NCI-H1436 (cell line): Measurements from ENCODE around the gene CDX2.

Experiments used
- DNase-seq: peaks from one replicate; lab custom pipeline; 2025; lab: John Stamatoyannopoulos, UW

The CDX2 gene

DNA sequence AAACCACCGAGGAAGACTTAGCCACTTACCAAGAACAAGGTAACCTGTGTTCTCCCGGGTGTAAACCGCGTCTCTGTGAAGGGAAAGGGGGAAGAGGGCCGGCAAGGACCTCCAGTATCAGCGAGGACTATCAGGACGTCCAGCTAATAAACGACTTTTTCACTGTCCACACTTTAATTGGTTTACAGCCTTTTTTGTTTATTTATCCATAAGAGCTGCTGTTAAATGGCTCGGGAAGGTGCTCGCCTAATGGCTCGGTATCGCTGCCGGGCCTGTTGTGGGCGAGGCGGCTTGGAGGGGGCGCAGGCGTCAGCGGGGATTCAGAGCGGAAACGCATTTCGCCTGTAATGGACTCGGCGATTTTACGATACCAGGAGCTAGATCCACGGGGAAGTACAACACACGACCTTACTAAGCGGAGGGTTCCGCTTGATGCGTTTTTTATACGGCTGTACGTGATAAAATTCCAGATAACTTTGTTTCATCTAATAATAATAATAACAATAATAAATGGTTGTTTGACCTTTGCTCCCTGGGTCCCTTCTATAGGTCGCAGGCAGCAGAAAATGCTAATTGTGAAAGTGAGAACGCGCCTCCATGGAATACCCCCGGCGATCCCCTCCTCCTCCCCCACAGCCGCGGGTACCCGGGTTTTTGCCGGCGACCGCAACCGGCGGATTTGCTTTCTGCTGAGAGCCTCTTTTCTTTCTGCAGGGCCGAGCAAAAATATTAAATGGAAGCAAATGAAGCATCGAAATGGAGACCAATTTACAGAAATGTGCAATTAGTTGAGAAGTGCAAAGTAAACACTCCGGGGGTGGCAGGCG lies 51.8 kb downstream of the CDX2 start:
- no peak for DNase-seq

DNA sequence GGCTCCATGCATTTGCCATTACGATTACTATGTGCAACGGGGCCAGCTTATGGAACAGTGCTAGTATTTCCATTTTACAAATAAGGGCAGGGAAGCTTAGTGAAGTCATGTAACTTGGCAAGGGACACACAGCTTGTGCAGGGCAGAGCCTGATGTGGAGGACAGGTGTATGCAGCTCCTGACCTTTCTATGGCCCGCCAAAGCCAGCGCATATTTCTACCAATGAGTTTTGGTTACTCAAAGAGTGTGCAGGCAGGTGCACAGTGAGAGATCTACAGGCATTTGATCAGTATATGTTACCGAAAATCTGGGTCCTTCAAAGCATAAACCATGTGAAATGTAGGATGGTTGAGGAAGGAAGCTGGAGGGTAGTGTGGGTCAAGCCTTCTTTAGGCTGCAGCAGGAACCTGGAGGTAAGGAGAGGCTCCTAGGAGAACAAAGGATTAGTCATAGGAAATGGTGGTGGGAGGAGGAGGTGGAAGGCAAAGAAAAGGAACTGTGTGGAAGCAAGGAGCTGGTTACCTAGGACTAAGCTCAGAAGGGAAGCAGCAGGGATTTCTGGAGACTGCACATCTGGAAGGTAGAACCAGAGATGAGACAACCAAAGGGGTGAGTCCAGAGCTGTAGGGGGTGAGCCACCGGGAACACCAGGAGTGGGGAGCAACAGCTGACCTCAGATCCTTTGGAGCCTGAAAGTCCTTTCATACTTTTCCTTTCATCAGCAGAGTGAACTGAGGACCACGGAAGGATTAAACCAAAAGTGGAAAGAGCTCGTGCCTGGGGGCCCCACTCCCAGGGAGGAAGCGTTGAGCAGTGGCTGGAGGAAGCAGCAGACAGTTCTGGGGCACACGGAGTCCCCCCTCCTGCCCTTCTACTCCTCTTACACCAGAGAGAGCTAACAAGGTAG lies 53.6 kb downstream of the CDX2 start:
- DNase-seq: no peak

DNA sequence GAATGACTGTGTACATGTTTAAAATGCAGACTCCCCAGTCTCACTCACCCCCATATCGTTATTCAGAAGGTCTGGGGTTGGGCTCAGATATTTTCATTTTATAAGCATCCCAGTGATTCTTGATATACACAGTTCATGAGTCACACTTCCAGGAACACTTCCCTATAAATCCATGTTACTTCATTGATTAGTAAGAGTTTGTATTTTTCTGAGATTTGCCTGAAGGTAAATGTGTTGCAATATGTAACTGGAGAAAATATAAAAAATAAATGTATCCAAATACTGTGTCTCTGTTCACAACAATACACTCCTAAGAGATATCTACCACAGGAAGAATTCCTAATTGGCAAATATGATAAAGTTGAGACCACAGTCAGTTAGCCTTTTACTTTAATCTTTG lies 56.0 kb downstream of the CDX2 start:
- DNase-seq: no peak

DNA sequence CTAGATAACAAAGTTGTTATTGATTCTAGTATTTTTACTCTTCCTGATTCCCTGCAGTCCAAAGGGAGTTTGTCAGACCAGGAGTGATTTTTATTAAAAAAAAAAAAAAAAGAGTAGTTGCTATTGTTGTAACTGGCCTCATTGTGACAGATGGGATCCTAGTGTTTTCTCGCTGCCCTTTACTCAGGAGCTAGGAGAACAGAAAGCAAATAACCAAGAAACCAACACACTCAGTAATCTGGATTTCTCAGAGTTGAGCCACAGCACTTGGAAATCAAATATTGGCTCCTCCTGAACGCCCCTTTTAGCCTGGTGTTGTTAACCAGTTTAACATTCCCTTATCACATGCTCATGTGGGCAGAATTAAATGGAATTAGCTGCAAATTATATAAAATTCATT lies 57.6 kb downstream of the CDX2 start:
- DNase-seq: no peak
